Ishikawa (cell line): ENCODE data around the gene TBC1D16.

Source experiments
- EP300 ChIP-seq: IDR thresholded peaks from 2 replicates; pipeline ENCODE4 v1.6.1; 2012; ENCODE audit warnings: borderline replicate concordance
- RAD21 ChIP-seq: IDR thresholded peaks from 2 replicates; pipeline ENCODE4 v1.6.1; 2012; ENCODE audit warnings: low read depth
- TCF12 ChIP-seq: IDR thresholded peaks from 2 replicates; pipeline ENCODE4 v1.6.1; 2012; ENCODE audit warnings: low read depth
- YY1 ChIP-seq: IDR thresholded peaks from 2 replicates; pipeline ENCODE4 v1.6.1; 2012; ENCODE audit warnings: low read depth

- no peak for TF ChIP-seq RAD21
- TF ChIP-seq YY1: no peak
- no peak for TF ChIP-seq EP300
- TF ChIP-seq TCF12: no peak
Observed at GRCh38 chr17:80049986-80050385, 14.3 kb upstream of the TBC1D16 start.
